OCI-LY1 (cell line): Measurements from ENCODE around the gene TANK.

Experiments
- H2AFZ ChIP-seq: fragments of 200-600 bp; sonication (generic), shearing (Covaris generic); 2 replicates; pipeline ENCODE4 v1.6.0; 2014; ENCODE audit warnings: antibody characterized with exemption, mild to moderate bottlenecking, low read length
- H3F3A ChIP-seq: fragments of 200-600 bp; sonication (generic), shearing (Covaris generic); 2 replicates; pipeline ENCODE4 v1.6.0; 2014; ENCODE audit warnings: mild to moderate bottlenecking, antibody characterized with exemption, low read length, moderate library complexity; ENCODE audit not compliant: insufficient read depth
- H3K27ac ChIP-seq: fragments of 200-600 bp; sonication (generic); 2 replicates; pipeline ENCODE4 v1.5.1; 2014; ENCODE audit warnings: low read length, mixed run types, mild to moderate bottlenecking, low read depth; ENCODE audit not compliant: poor library complexity, severe bottlenecking
- H3K27me3 ChIP-seq: fragments of 200-600 bp; sonication (generic); 2 replicates; pipeline ENCODE4 v1.6.0; 2014; ENCODE audit warnings: antibody characterized with exemption, mild to moderate bottlenecking, low read length, moderate library complexity; ENCODE audit not compliant: insufficient read depth
- H3K36me3 ChIP-seq: fragments of 200-600 bp; sonication (generic); 2 replicates; pipeline ENCODE4 v1.6.1; 2014; ENCODE audit warnings: mild to moderate bottlenecking, antibody characterized with exemption, low read length, moderate library complexity, mixed read lengths; ENCODE audit not compliant: insufficient read depth
- H3K4me1 ChIP-seq: fragments of 200-600 bp; sonication (generic); 2 replicates; pipeline ENCODE4 v1.5.1; 2014; ENCODE audit warnings: mild to moderate bottlenecking, low read length, moderate library complexity; ENCODE audit not compliant: insufficient read depth, severe bottlenecking
- H3K4me2 ChIP-seq: fragments of 200-600 bp; sonication (generic), shearing (Covaris generic); 2 replicates; pipeline ENCODE4 v1.6.1; 2014; ENCODE audit warnings: low read length
- H3K4me3 ChIP-seq: fragments of 200-600 bp; sonication (generic); 2 replicates; pipeline ENCODE4 v1.5.1; 2014; ENCODE audit warnings: low read length, low read depth, mild to moderate bottlenecking, mixed read lengths; ENCODE audit not compliant: poor library complexity, severe bottlenecking
- H3K79me2 ChIP-seq: fragments of 200-600 bp; shearing (Covaris generic); 2 replicates; pipeline ENCODE4 v1.6.1; 2016; ENCODE audit warnings: mixed run types, low read length, mixed read lengths; ENCODE audit not compliant: insufficient read depth
- H3K9ac ChIP-seq: fragments of 200-600 bp; sonication (generic), shearing (Covaris generic); 2 replicates; pipeline ENCODE4 v1.6.1; 2014; ENCODE audit warnings: mild to moderate bottlenecking, low read length, mixed read lengths
- H3K9me2 ChIP-seq: fragments of 200-600 bp; sonication (generic), shearing (Covaris generic); 2 replicates; pipeline ENCODE4 v1.6.1; 2014; ENCODE audit warnings: low read depth, mild to moderate bottlenecking, low read length, mixed read lengths
- H3K9me3 ChIP-seq: fragments of 200-600 bp; shearing (Covaris generic); 2 replicates; pipeline ENCODE4 v1.6.1; 2014; ENCODE audit warnings: low read length, mixed read lengths
- H4K20me1 ChIP-seq: fragments of 200-600 bp; sonication (generic), shearing (Covaris generic); 2 replicates; pipeline ENCODE4 v1.6.0; 2016; ENCODE audit warnings: mild to moderate bottlenecking, low read length; ENCODE audit not compliant: insufficient read depth
- EZH2 ChIP-seq: fragments of 200-600 bp; sonication (generic), shearing (Covaris generic); IDR thresholded peaks from 2 replicates; pipeline ENCODE4 v1.8.0; 2017; ENCODE audit warnings: borderline replicate concordance, mixed run types, mild to moderate bottlenecking, antibody characterized with exemption, low read length, moderate library complexity, mixed read lengths
- TF ChIP-seq, protein P1 (sequence below): fragments of 200-600 bp; sonication (generic), shearing (Covaris generic); IDR thresholded peaks from 2 replicates; pipeline ENCODE4 v1.5.1; 2017; ENCODE audit warnings: mild to moderate bottlenecking, antibody characterized with exemption, low read length, moderate library complexity, mixed read lengths

The TANK gene

DNA sequence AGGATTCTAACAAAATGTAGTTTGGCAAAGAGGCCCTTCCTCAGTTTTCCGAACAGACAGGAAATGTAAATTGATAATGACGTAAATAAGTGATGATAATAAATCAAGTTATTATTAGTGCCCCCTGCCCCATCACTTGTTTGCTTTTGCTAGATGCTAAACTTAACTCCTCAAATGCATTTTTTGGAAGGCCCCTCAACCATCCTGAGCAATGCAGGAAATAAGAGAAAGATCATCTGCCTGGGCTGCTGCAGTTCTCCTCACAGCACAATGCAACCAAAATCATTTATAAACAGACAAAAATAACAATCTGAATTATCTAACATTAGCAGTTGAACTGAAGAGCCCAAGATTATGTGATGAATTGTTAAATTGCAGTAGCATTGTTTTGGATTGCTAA lies 85.4 kb downstream of the TANK start:
- peak overlapping the region; percentile 63 for H3K4me3 ChIP-seq
- peaks cover 8% of the 10 kb centered on the region; the same call in 1 of the 2 replicates for H3F3A ChIP-seq
- H3K9me3 ChIP-seq: no peaks in the 10 kb centered on the region
- TF ChIP-seq, protein P1, sequence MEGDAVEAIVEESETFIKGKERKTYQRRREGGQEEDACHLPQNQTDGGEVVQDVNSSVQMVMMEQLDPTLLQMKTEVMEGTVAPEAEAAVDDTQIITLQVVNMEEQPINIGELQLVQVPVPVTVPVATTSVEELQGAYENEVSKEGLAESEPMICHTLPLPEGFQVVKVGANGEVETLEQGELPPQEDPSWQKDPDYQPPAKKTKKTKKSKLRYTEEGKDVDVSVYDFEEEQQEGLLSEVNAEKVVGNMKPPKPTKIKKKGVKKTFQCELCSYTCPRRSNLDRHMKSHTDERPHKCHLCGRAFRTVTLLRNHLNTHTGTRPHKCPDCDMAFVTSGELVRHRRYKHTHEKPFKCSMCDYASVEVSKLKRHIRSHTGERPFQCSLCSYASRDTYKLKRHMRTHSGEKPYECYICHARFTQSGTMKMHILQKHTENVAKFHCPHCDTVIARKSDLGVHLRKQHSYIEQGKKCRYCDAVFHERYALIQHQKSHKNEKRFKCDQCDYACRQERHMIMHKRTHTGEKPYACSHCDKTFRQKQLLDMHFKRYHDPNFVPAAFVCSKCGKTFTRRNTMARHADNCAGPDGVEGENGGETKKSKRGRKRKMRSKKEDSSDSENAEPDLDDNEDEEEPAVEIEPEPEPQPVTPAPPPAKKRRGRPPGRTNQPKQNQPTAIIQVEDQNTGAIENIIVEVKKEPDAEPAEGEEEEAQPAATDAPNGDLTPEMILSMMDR: no peak
- no peak for TF ChIP-seq EZH2
- peaks cover 45% of the 10 kb centered on the region for H3K4me1 ChIP-seq
- H4K20me1 ChIP-seq: no peaks in the 10 kb centered on the region
- H3K9ac ChIP-seq: peak overlapping the region; percentile 63; the same call in 1 of the 2 replicates
- H3K36me3 ChIP-seq: no peaks in the 10 kb centered on the region
- no peaks in the 10 kb centered on the region for H3K27me3 ChIP-seq
- H3K4me2 ChIP-seq: peak overlapping the region; percentile 70
- H3K9me2 ChIP-seq: no peaks in the 10 kb centered on the region
- no peaks in the 10 kb centered on the region for H3K79me2 ChIP-seq
- peak overlapping the region; percentile 39 for H3K27ac ChIP-seq
- H2AFZ ChIP-seq: no peak overlapping the region

DNA sequence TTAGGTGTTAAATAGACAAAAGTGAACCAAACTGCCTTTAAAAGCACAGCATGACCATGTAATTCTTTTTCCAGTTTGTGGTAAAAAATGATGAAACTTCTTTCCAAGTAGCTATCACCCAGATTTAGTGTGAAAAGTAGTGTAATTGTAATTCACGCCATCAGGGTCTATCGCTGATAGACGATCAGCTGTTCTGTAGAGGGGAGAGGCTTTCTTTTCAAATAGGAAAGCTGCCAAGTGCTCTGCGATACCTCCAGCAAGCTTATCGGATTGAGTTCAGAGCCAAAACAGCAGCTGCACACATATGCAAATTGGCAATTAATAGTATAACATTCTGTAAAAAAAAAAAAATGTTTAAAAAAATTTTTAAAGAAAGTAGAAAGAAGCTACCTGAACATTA lies 86.1 kb downstream of the TANK start:
- H3K4me1 ChIP-seq: peaks cover 46% of the 10 kb centered on the region
- no peaks in the 10 kb centered on the region for H3K27me3 ChIP-seq
- TF ChIP-seq EZH2: no peak
- TF ChIP-seq, protein P1: no peak
- no peaks in the 10 kb centered on the region for H3K79me2 ChIP-seq
- peak overlapping the region; percentile 63 for H3K4me3 ChIP-seq
- H4K20me1 ChIP-seq: no peaks in the 10 kb centered on the region
- H2AFZ ChIP-seq: no peak overlapping the region
- peak overlapping the region; percentile 39 for H3K27ac ChIP-seq
- no peaks in the 10 kb centered on the region for H3K36me3 ChIP-seq
- peak overlapping the region; percentile 70 for H3K4me2 ChIP-seq
- no peaks in the 10 kb centered on the region for H3K9me3 ChIP-seq
- H3K9me2 ChIP-seq: no peaks in the 10 kb centered on the region
- peak overlapping the region; percentile 63; the same call in 1 of the 2 replicates for H3K9ac ChIP-seq
- peaks cover 8% of the 10 kb centered on the region; the same call in 1 of the 2 replicates for H3F3A ChIP-seq

DNA sequence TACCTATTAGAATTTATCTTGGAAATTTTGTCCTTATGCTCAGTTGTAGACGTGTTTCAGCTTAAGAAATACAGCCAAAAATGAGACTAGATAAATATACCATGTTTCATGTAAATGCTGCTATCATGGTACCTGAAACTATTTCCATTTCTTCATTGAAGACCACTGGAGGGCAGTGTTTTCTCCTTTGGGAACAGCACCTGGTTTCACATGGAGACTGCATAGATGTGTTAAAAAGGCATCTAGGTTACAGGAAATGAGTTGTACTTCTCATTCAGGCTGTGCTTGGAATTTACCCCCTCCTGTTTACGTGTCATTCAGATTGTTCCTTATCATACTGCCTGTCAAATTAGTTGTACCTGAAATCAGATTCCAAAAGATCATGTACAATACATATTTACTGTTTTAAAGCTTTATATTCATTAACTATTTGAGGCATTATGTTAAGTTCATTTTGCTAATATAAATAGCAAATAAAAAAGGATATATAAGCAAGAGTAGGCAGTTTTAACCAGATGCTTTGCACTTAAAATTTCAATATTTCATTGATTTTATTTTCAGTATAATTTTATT lies 90.7 kb downstream of the TANK start:
- no peak overlapping the region for H2AFZ ChIP-seq
- no peak overlapping the region for H3K4me3 ChIP-seq
- H3K9me2 ChIP-seq: no peaks in the 10 kb centered on the region
- TF ChIP-seq EZH2: no peak
- TF ChIP-seq, protein P1: peak; percentile 72
- no peak overlapping the region for H3K27ac ChIP-seq
- H3K27me3 ChIP-seq: no peaks in the 10 kb centered on the region
- H3F3A ChIP-seq: peaks cover 7% of the 10 kb centered on the region; the same call in 1 of the 2 replicates
- H3K4me1 ChIP-seq: peaks cover 17% of the 10 kb centered on the region
- no peaks in the 10 kb centered on the region for H3K79me2 ChIP-seq
- no peak overlapping the region for H3K4me2 ChIP-seq
- no peaks in the 10 kb centered on the region for H4K20me1 ChIP-seq
- H3K36me3 ChIP-seq: no peaks in the 10 kb centered on the region
- no peaks in the 10 kb centered on the region for H3K9me3 ChIP-seq
- no peak overlapping the region for H3K9ac ChIP-seq
